H1 (cell line): ENCODE results near the gene CRTAC1. TPM values are rescaled to one million over a fixed set of nuclear protein-coding genes. Genes with fewer than 3 reads are reported as not detected.

Experiments
- HDAC2 ChIP-seq, 2 experiments: fragments of 300-600 bp in 1 of 2; sonication (generic) in 1 of 2; IDR thresholded peaks; 2 replicates each; pipeline ENCODE4 v1.6.1; 2011 to 2012; ENCODE audit warnings: low read depth in 2 of 2, low read length in 2 of 2, mild to moderate bottlenecking in 2 of 2, moderate library complexity in 2 of 2, borderline replicate concordance in 1 of 2, inconsistent platforms in 1 of 2
- KDM1A ChIP-seq: fragments of 200-600, 300-600 bp; sonication (generic); IDR thresholded peaks from 2 replicates; pipeline ENCODE4 v1.7.1; 2016; ENCODE audit warnings: mild to moderate bottlenecking, low read length, borderline replicate concordance
- KDM4A ChIP-seq: IDR thresholded peaks from one replicate; pipeline ENCODE4 v1.7.1; 2012; ENCODE audit warnings: low read depth, mild to moderate bottlenecking, moderate library complexity, low read length, inconsistent platforms; ENCODE audit not compliant: severe bottlenecking
- POLR2AphosphoS5 ChIP-seq: IDR thresholded peaks from 2 replicates; pipeline ENCODE4 v1.6.1; 2011; ENCODE audit warnings: low read depth, low read length
- SP2 ChIP-seq: IDR thresholded peaks from 2 replicates; pipeline ENCODE4 v1.6.1; 2012; ENCODE audit warnings: mild to moderate bottlenecking, low read length, inconsistent platforms
- SUZ12 ChIP-seq: fragments of 200-600 bp; sonication (generic); IDR thresholded peaks from 2 replicates; pipeline ENCODE4 v1.6.1; 2012; ENCODE audit warnings: mild to moderate bottlenecking, inconsistent platforms, low read length, moderate library complexity, mixed read lengths
- TBP ChIP-seq: IDR thresholded peaks from 2 replicates; pipeline ENCODE4 v1.6.1; 2011; ENCODE audit warnings: low read depth, low read length, improper control_type of control experiment
- polyA plus RNA-seq, 7 experiments: library from polyadenylated mRNA; depleted of rRNA in 3 of 7; stranded (reverse) in 5 of 7; unstranded in 2 of 7; fragments of >200 nt in 5 of 7; fragments of 200-250 nt in 2 of 7; gene quantifications; 1 replicate in 5 of 7; 2 replicates in 1 of 7; 4 replicates in 1 of 7; pipeline versions ENCODE4 v1.2.1 to v1.2.3, GENCODE V29; 2011 to 2013; ENCODE audit warnings: missing spikeins in 2 of 7, mixed read lengths in 2 of 7
- total RNA-seq: library from RNA; stranded (reverse); fragmentation: NEBNext Ultra II Directional; extraction: Animal tissue kit (Norgen Biotek cat#: 25700); gene quantifications from 2 replicates; pipeline ENCODE4 v1.2.1, GENCODE V29; 2021
- TF ChIP-seq, protein P1 (sequence below), 3 experiments: IDR thresholded peaks; 1 replicate in 2 of 3; 2 replicates in 1 of 3; pipeline versions ENCODE4 v1.5.1 to v1.6.1; 2011; ENCODE audit warnings: low read length in 3 of 3, mild to moderate bottlenecking in 3 of 3, inconsistent platforms in 2 of 3, low read depth in 1 of 3, moderate library complexity in 1 of 3; ENCODE audit not compliant: insufficient read depth in 1 of 3; ENCODE audit errors: control extremely low read depth in 1 of 3

The CRTAC1 gene
- total and polyA plus RNA-seq, 2 of the 8 experiments (the other 6 are each of a cell fraction or from before 2014, with no cell fraction given), result 0.91 to 1.2 TPM

DNA sequence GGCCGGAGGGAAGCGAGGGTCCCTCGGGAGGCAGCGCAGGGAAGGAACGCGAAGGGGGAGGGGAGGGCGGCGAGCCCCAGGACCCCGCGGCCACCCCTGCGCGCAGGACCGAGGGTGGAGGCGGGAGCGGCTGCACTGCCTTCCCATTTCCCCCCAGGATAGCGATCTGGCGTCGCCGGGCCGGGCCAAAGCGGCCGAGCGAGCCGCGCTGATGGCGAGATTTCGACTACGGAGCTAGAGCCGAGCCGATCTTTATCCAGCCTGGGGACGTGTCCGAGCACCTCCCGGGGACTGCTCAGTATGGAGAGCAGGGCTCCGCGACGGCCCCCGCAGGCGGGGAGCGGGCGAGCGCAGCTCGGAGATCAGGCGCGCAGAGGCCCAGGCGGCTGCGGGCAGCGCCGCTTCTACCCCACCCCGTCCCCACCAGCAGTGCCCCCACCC, 590 bp upstream of the CRTAC1 start (continued):
- TF ChIP-seq, protein P1, sequence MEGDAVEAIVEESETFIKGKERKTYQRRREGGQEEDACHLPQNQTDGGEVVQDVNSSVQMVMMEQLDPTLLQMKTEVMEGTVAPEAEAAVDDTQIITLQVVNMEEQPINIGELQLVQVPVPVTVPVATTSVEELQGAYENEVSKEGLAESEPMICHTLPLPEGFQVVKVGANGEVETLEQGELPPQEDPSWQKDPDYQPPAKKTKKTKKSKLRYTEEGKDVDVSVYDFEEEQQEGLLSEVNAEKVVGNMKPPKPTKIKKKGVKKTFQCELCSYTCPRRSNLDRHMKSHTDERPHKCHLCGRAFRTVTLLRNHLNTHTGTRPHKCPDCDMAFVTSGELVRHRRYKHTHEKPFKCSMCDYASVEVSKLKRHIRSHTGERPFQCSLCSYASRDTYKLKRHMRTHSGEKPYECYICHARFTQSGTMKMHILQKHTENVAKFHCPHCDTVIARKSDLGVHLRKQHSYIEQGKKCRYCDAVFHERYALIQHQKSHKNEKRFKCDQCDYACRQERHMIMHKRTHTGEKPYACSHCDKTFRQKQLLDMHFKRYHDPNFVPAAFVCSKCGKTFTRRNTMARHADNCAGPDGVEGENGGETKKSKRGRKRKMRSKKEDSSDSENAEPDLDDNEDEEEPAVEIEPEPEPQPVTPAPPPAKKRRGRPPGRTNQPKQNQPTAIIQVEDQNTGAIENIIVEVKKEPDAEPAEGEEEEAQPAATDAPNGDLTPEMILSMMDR (IDR thresholded peaks at IDR 0.05; ENCODE audit: control extremely low read depth in 1 of 3, insufficient read depth in 1 of 3, low read depth in 1 of 3, low read length in 3 of 3), result no peak
- TF ChIP-seq TBP (no peak), KDM4A (peak; percentile 86), HDAC2 (IDR thresholded peaks at IDR 0.05; ENCODE audit: borderline replicate concordance in 1 of 2, low read depth in 2 of 2, low read length in 2 of 2) (no peak), KDM1A (no peak), SP2 (no peak), POLR2AphosphoS5 (no peak), SUZ12 (peak; percentile 12; the same call in 1 of the 2 replicates)
